Pons (tissue), 1 donor: ENCODE results near the gene OR51D1.
A peak's percentile ranks its signal among the peaks of the same experiment; 100 is the strongest.

ENCODE experiments used
- DNase-seq: peaks from one replicate; pipeline ENCODE4 v3.0.0-alpha.2; 2016; ENCODE audit warnings: low spot score

OR51D1 gene, protein sequence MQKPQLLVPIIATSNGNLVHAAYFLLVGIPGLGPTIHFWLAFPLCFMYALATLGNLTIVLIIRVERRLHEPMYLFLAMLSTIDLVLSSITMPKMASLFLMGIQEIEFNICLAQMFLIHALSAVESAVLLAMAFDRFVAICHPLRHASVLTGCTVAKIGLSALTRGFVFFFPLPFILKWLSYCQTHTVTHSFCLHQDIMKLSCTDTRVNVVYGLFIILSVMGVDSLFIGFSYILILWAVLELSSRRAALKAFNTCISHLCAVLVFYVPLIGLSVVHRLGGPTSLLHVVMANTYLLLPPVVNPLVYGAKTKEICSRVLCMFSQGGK

DNA sequence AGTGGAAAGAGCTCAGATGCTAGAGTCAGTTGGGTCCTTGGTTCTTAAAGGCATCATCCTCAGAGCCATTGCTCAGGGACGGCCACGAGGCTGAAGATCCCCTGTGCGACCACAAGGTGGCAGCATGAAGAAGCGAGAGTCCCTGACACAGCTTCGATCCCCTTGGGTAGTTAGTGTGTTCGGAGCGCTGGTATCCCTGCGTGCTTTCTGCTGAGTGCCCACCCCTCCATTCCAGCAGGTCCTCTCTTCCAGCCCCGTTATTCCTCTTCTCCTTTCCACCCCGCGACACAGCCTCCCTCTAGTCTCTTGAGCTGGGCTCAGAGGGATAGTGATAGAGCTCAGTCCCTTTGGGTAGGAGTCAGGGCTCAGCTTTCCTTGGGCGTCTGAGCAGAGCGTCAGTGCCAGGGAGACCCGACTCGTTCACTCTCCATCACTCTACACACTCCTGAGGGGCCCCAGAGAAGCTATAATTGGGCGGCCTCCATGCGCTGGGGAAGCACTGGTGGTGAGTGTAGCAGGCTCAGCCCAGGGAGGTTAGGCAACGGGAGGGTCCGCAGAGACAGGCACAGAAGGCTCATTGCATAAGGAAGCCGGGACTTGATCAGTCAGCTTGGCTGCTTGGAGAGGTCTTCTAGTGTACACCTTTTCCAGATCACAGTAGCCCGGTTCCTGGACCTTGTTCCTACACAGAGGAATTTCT lies at the start of gene OR51D1:
OR51D1 (plus strand) TSS at position 516 of the 700 bp plus-strand sequence. CDS start 2,314 bp downstream, outside the sequence.
- DNase-seq = peak; percentile 64

DNA sequence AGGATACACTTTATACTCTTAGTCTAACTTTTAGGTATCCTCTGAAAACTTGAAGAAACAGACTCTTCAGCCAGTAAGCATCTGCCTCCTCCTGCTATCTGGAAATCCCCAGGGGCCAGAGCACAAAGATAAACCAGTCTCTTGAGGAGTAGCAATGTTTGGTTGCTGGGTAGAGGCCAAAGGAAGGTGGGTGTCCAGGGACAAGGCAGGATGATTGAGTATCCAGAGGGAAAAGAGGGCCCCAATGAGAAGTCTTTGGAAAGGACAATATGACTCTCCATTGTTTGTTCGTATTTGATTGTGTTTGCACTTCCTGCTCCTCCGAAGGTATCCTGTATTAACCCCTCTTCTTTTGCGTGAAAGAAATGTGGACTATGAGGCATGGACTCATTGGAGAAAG lies 48.3 kb upstream of the OR51D1 start:
- DNase-seq = no peak

DNA sequence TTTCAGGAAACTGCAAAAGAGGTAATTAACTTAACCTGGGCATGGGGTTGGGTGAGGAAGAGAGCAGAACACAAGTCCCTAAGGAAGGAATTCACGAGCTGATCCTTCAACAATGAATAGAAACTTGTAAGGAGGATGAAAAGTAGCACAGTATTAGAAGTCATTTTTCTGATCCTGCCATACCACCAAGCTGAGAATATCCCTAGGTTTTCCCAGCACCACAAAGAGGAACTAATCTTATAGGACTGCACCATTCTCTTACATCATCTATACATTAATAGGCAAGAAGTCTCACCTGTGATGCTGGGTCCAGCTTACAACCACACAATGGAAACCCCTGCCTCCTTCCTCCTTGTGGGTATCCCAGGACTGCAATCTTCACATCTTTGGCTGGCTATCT lies 43.5 kb upstream of the OR51D1 start, which contains the start of gene OR52I1:
OR52I1 (plus strand) TSS at position 301 of the 400 bp plus-strand sequence; CDS start at position 301, 0 bp downstream.
- DNase-seq = no peak

DNA sequence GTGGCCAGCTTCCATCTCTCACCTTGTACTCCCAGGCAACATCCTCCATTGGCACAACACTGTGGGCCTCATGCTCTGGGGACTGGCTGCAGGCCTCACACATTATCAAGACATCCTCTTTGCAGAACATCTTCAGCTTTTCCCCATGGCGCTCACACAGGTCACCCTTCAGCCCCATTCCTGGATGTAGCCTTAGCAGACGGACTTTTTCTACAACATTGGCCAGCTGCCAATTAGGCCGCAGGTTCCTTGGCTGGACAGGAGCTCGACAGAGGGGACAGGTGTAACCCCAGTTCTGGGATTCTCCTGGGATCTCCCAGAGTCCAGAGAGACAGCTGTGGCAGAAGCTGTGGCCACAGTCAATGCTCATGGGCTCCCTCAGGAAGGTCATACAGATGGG lies 32.2 kb upstream of the OR51D1 start:
- no peak for DNase-seq

DNA sequence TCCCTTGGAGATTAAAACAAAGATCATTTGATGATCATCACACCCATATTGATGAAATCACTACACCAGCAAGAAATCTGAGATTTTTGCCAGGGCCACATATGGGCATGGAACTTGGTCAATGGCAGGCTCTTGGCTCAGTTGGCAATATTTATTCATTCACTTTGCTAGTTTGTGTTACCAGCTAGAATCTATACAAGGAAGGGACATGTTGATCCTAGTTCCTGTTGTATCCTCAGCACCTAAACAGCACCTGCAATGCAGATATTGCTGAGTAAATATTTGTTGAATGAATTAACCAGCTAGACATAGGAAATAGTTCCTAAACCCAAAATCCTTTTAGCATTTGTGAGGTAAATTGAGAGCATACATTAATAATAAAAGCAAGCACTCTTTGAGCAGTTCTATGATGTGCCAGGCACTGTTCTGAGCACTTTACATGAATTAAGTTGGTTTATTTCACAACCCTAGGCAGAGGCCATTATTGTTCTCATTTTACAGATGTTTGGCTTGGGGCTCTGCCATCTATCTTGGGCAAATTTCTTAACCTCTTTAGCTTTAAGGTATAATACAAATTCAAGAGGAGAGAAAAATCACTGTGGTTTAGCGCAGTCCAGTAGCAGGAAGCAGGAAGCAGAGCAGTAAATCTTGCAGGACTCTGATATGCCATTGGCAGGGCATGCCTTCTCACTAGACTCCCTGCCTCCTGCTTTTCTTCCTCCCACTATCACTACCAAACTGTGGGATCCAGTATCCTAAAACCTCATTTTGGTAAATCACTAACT lies 30.9 kb upstream of the OR51D1 start:
- peak; percentile 4 for DNase-seq

DNA sequence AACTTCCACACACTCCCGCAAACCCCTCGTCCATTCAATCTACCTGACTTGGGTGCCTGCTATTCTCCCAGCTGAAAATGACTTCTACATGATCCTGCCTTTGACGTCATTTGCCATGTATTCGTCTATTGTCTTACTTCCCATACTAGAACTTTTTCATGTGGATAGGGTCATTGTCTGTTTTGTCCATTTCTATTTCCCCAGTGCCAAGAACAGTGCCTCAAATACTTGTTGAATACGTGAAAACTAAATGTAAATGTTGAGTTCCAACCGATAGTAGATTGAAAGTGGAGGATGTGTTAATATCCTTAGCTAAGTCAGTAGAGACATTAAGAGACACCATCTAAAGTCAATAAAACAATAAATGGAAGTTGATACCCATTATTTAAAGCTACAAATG lies 30.2 kb upstream of the OR51D1 start:
- peak; percentile 44 for DNase-seq

DNA sequence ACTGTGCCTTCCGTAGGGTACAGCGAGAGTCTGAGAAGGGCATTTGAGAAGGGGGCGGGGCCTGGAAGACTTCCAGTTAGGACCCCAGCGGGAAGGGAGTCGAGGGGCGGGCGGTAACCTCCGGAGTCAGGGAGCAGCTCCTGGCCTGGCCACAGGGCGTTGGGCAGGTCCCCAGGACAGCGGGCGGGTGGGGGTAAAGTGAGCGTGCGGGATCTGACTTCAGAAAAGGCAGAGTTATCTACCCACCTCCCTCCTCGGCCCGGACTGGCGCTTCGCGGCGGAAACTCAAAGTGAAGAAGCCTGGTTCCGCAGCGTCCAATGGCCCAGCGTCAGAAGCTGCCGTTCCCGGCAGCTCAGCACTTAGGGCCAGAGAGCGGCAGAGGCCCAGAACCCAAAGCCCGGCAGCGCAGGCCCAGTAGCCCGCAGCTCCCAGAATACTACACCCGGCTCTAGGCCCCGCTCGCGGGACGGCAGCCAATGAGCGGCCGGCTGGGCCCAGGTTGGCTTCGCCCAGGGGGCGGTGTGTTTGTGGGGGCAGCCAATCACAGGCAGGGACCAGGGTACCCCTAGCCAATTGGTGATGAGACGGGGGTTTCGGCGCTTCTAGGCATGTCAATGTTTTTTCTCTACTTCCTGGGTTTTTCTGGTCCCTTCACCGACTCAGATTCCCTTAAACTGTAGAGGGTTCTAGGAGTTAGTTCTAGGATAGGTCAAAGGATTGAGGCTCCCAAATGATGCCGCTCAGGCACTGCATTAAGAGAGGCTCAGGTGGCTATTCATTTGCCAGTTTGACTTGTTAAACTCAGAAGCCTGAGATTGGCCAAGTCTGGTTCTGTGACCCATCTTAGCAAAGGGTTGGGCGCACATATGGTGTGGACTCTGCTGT lies 29.3 kb upstream of the OR51D1 start, which contains the start of gene TRIM68:
TRIM68 (minus strand) TSS at position 451 of the 886 bp plus-strand sequence. CDS start 2,727 bp downstream, outside the sequence.
- peak; percentile 97 for DNase-seq

DNA sequence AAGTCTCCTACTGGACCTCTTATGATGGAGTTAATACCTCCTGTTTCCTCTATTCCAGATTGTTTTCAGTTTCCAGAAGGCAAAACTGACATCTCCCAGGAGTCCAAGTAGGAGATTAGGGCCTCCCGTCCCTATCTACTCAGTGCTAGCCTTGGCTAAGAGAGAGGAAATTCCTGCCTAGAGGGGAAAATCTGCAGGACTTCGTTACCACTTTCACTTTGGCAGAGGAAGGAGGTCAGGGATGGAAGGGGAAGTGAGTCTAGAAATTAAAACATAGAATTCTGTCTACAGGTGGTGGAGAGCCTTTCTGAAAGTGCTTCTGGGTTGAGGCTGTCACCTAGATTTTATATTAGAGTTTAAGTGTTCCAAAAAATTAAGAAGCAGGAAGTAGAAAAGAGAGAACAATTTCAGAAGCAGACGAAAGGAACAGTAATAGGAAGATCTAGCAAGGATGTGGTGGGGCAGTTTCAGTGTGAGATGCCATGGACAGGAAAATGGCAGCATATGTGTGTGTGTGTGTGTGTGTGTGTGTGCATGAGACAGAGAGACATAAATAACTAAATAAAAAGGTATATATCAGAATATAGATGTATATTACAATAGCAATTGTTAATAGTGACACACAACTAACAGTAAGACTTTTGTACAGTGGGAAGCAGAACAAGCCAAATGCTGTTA lies 26.9 kb upstream of the OR51D1 start:
- DNase-seq = peak; percentile 14

DNA sequence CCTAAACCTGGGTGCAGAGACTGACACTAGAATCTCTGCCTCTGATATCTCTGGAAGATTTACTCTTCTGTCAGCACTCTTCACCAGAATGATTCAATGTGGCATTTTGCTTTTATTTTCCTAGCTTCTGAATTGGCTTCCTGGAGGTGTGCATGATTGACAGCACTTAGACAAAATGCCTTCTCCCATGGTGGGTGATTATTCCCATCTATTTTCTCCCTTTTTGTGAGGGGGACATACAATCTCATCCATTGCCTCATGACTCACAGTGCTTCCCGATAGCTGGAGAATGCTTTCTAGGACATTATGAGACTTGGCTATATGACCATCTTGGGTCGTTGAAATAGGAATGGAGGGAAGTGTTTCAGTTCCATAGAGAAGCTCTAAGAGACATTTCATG lies 25.3 kb upstream of the OR51D1 start:
- DNase-seq = no peak

DNA sequence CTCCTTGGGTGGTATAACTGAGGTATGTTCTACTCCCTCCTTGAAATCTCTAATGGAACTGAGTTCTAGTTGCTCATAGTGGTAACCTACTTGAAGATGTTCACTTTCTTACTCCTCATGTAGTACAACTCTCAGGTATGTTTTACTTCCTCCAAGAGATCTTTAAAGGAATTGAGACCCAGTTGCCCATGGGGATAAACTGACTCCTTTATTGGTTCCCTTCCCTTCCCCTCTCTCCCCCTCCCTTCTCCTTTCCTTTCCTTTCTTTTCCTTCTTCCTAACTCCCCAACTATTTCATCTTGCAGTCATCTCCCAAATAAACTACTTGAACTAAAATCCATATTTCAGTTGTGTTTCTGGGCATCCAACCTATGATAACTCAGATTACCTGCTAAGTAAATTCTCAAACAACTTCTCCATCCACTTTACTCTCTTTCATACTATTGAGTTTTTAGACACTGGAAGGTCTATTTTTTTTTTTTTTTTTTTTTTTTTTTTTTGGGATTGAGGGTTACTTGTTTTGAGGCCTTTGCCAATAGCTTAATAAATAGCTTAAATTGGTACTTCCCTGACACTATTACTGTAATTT lies 21.3 kb upstream of the OR51D1 start:
- DNase-seq = no peak

DNA sequence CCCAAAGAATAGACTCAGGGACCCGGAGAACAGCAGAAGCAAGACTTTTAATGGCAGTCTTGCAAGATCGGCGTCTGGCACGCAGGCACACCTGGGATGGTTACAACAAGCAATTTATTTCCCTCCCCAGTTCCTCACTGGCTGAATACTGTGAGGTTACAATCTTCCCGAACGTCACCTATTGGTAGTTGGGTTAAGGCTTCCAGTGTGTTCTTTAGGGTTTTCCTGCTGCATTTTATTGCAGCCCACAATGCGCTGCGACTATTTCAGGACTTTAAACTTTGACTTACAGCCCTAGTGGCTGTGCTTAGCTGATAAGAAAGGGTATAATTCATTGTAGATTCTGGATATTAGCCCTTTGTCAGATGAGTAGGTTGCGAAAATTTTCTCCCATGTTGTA lies 17.8 kb upstream of the OR51D1 start:
- no peak for DNase-seq

DNA sequence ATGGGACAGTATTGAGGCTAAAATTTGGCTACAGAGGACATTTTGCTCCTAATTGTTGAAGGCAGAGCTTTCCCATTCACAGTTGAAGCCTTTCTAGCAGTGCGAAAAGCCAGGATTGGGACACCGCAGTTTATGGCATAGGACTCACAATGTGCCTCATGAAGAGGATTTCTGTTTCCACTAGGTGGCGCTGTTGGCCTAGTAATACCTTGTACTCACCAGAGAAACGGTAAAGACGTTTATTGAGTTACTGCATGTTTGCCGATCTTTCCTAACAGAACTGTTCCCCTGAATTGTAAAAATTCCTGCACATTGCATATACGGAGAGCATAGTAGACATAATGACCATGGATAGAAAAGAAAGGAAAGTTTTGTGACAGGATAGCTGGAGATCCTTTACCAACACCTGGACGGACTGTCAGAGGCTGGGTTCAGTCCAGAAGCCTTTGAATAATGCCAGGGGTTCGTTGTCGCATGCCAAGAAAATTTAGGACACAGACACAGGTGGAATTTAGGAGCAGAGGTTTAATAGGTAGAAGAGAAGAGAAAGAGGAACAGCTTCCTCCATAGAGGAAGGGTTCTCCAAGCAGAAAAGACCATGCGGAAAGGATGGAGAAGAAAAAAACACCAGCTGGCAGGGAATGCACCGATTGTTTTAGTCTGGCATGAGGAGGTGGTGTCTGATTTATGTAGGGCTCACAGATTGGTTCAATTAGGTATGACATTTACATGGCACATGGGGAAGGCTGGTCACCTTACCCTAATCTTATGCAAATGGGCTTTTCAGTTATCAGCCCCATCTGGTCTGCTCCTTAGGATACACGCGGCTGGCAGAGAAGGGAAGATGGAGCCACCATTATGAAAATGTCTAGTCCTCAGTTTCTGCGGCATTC lies 10.8 kb upstream of the OR51D1 start:
- peak; percentile 34 for DNase-seq

DNA sequence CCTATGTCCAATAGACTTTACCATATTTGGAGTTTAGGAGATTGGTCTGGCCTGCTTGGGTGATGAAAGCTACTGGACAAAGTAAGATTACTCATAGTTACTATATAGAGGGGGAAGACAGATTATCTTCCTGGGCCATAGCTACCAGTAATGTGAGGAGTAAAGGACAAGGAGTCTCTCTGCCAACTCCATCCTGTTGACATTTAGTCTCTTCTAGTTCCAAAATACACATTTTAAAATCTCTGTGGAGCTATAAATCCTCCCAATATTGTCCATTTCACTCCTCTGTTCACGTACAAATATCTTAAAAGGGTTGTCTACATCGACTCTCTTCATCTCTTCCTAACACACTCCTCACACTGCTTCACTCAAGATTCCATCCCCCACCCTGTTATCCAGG lies 1.1 kb upstream of the OR51D1 start:
- no peak for DNase-seq

DNA sequence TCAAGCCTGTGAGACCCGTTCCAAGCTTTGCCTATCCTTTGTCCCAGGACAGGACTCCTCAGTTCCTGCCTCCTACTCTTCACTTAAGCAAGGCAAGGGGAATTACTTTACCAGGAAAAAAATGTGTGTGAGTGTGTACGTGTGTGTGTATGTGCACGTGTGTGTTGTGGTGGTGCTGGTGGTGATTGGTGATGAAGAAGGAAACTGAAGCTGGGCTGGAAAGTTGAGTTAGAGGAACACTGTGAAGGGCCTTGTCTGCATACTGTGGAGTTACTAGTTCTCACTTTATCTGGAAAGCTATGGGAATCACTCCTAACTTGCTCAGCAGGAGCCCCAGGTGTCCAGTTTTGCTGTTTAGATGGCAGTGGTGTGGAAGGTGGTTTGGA lies 378 bp downstream of the OR51D1 start:
- DNase-seq = no peak

DNA sequence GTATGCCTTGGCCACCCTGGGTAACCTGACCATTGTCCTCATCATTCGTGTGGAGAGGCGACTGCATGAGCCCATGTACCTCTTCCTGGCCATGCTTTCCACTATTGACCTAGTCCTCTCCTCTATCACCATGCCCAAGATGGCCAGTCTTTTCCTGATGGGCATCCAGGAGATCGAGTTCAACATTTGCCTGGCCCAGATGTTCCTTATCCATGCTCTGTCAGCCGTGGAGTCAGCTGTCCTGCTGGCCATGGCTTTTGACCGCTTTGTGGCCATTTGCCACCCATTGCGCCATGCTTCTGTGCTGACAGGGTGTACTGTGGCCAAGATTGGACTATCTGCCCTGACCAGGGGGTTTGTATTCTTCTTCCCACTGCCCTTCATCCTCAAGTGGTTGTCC lies 2.7 kb downstream of the OR51D1 start:
- no peak for DNase-seq

DNA sequence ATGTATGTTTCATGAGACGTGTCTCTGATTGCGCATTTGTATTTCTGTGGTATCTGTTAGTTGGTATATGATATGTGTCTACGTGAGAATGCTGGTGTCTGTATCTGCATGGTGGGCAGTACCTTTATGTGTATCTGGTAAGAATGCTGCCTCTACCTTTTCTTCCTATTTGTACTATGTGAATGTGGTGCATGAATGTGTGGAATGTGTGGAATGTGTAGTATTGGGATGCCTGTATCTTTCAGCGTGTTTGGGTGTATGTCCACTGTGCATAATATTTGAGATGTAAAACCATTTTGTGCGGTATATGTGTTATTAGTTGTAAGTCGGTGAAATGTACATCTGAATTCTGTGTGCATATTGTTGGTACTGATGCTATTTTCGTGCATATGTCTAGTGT lies 4.2 kb downstream of the OR51D1 start:
- no peak for DNase-seq

DNA sequence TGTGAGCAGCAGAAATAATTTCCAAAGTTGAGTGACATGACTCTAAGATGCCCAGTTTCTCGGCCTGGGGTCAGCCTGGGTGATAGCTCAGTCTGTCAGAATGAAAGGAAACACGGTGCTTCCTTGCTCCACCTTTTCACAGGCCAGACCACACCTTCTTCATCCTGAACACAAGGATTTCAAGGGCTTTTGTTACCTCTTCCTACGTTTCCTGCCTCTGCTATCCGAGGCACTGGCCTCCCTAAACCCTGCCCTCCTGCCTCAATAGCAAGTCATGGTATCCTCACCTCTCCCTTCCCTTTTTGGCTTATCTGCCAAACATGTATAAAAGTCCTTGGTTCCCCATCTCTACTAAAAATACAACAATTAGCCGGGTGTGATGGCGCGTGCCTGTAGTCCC lies 4.8 kb downstream of the OR51D1 start:
- no peak for DNase-seq

DNA sequence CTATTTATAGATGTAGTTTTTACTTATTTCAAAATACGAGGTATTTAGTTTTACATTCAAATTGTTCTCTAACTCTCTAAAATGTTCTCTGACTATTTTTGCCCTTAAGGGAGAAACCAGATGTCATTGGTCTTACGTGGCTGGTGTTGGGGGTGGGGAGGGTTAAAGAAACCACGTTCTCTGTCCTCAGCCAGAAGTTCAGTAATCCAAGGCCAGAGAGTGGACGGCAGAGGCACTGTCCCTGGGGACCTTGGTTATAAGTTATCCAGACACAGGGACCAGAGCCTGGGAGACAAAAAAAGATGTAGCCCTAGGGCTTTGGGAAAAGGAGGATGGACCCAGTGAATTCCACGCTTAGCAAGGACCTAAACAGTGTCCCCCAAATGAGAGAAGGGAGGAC lies 5.8 kb downstream of the OR51D1 start:
- DNase-seq = no peak

DNA sequence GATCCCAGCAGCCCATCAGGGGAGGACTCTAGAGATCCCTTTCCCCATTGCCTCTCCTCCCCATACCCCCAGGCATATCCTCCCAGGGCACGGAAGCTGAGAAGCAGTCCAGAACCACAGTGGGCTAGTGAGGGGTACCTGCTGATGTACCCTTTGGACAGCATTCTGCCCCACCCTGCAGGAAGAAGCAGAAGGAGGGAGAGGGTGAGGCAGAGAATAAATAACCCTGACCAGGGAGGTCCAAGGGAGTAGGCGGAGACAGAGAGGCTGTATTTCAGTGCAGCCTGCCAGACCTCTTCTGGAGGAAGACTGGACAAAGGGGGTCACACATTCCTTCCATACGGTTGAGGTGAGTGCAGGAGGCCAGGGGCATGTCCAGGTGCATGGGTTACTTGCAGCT lies 6.4 kb downstream of the OR51D1 start, which contains the start of gene OR51E1:
OR51E1 (plus strand) TSS at position 301 of the 400 bp plus-strand sequence. CDS start 8,545 bp downstream, outside the sequence.
- DNase-seq = no peak
